Measurements from ENCODE around the gene SPAG9. TPM values are rescaled to one million over a fixed set of nuclear protein-coding genes. Genes with fewer than 3 reads are reported as not detected.

SPAG9 gene
- total RNA-seq, 1 experiment from 2014 or later = 54.3 TPM

GRCh38 chr17:50954641-50955121, 166.0 kb downstream of the SPAG9 start:
- no peak overlapping the region for H2AFZ ChIP-seq (ENCODE audit: low read length)
- Mint-ChIP-seq H3K36me3 (ENCODE audit: insufficient read depth in 1 of 3, low read depth in 3 of 3) (no peaks in the 10 kb centered on the region), H3K27me3 (ENCODE audit: low read depth) (no peaks in the 10 kb centered on the region), H3K4me3 (no peak overlapping the region), H3K9me3 (no peaks in the 10 kb centered on the region), H3K4me1 (peaks cover 39 to 41% of the 10 kb centered on the region in 2 experiments), H3K27ac (peak overlapping the region in 2 of 3 experiments; percentile 51 to 92; a peak in 2 of 7 replicates)
- no peak overlapping the region for H2BK15ac ChIP-seq (ENCODE audit: low read depth, low read length)
- H3K79me1 ChIP-seq (ENCODE audit: insufficient read depth, low read depth, low read length, poor library complexity, severe bottlenecking) = no peaks in the 10 kb centered on the region
- H4K91ac ChIP-seq (ENCODE audit: insufficient read length, low read depth, low read length) = no peak overlapping the region
- H4K5ac ChIP-seq (ENCODE audit: insufficient read length, low read depth, low read length) = no peak overlapping the region
- H2BK120ac ChIP-seq (ENCODE audit: low read depth, low read length, poor library complexity, severe bottlenecking) = no peak overlapping the region
- no peak overlapping the region for H3K56ac ChIP-seq (ENCODE audit: insufficient read length, low read depth, low read length)
- H2BK12ac ChIP-seq (ENCODE audit: insufficient read length, low read depth, low read length) = no peak overlapping the region
- H4K8ac ChIP-seq (replicated peaks; ENCODE audit: insufficient read length, low read depth, low read length) = no peak overlapping the region
- no peak for TF ChIP-seq CTCF (conservative IDR thresholded peaks at IDR 0.05)
- H3K27me3 ChIP-seq (ENCODE audit: insufficient read depth, low read length) = no peaks in the 10 kb centered on the region
- H3K9me3 ChIP-seq (ENCODE audit: control insufficient read depth, low read depth, low read length) = no peaks in the 10 kb centered on the region
- H3K4ac ChIP-seq (ENCODE audit: low read depth, low read length) = no peak overlapping the region
- no peak overlapping the region for H3K23ac ChIP-seq (ENCODE audit: insufficient read length, low read depth, low read length)
- H2BK20ac ChIP-seq (ENCODE audit: low read depth, low read length, poor library complexity, severe bottlenecking) = no peak overlapping the region
- no peak overlapping the region for H3K9ac ChIP-seq (ENCODE audit: extremely low read depth, insufficient read length, low read length)
- no peak overlapping the region for H2AK5ac ChIP-seq (ENCODE audit: insufficient read length, low read length)
- H2BK5ac ChIP-seq (ENCODE audit: insufficient read length, low read length) = no peak overlapping the region
- H4K20me1 ChIP-seq (ENCODE audit: control insufficient read depth, insufficient read depth, insufficient read length) = no peaks in the 10 kb centered on the region
- peaks cover 3% of the 10 kb centered on the region; the same call in 1 of the 2 replicates for H3K4me1 ChIP-seq (ENCODE audit: insufficient read depth, low read length)
- no peaks in the 10 kb centered on the region for H3K79me2 ChIP-seq (ENCODE audit: insufficient read depth, low read length)
- WGBS (ENCODE audit: extremely low coverage, insufficient read length, low lambda C conversion rate) = no CpG with 5 or more reads among the region's 8 CpGs
- no peak overlapping the region for H3K4me2 ChIP-seq (ENCODE audit: insufficient read depth, insufficient read length, low read length)
- no peak for DNase-seq
- H3K27ac ChIP-seq (ENCODE audit: insufficient read length, low read depth, low read length) = no peak overlapping the region
- H3K23me2 ChIP-seq (ENCODE audit: insufficient read length, low read depth, low read length, poor library complexity, severe bottlenecking) = no peaks in the 10 kb centered on the region
- H3T11ph ChIP-seq (ENCODE audit: low read length) = no peak overlapping the region
- no peak overlapping the region for H3K14ac ChIP-seq (ENCODE audit: insufficient read depth, low read length)
- H3K18ac ChIP-seq (ENCODE audit: insufficient read length, low read depth, low read length) = no peak overlapping the region

All from H9 (cell line).